GM19438 (cell line): ENCODE measurements around the gene OR6N1.

Experiments used
- ATAC-seq: cut with Tn5 transposase; IDR thresholded peaks from one replicate; pipeline ENCODE4 v1.9.1; 2021; ENCODE audit warnings: low read depth; ENCODE audit not compliant: unreplicated experiment

Gene OR6N1

DNA sequence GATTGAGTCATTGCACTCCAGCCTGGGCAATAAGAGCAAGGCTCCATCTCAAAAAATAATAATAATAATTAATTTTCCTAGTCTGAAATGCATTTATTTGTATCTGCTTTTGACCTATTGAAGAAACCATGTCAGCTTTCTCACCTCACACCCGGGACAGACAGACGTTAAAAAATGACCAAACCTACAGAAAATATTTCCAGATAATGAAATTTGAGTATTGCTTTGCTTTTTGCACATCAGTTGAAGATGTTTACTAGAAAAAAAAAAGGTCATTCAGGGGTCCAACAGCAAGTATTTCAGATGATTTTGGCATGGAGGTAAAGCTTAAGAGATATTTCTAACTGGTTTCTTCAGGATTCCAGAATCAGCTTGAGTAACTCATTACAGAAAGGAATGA, 17.6 kb downstream of the OR6N1 start, which contains the start of gene OR6K6:
TSS of gene OR6K6 (plus strand) at position 301 of the 400 bp plus-strand sequence. CDS start 168 bp downstream, outside the sequence.
- no peak for ATAC-seq

DNA sequence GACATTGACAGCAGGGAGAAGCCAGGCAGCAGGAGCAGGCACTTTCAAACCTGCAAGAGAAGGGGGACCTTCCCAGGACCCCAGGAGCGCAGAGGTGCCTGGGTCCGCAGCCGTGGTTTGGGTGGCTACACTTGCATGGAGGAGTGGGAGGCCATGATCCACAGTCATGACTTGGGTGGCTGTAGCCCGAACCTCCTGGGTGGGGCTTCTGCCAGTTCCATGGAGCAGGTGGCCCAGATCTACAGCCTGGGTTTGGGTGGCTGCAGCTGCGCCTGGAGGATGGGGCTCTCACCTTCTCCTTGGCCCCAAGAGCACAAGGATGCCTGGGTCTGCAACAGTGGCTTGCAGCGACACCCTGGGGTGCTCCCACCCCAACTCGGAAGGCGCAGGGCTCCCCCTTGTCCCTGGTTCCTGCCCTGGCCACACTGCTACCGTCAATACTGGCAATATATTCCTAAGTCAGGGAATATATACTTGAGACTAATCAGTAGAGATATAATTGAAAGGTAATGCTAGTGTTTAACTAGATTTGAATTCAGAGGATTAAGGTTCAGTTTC, 19.8 kb downstream of the OR6N1 start:
- no peak for ATAC-seq

- no peak for ATAC-seq
Measured at GRCh38 chr1:158735848-158736247, 36.1 kb downstream of the OR6N1 start.

GRCh38 chr1:158732524-158732923, 39.5 kb downstream of the OR6N1 start:
- no peak for ATAC-seq

- ATAC-seq: no peak
Measured at GRCh38 chr1:158731707-158732106, 40.3 kb downstream of the OR6N1 start.

GRCh38 chr1:158730453-158730852, 41.5 kb downstream of the OR6N1 start:
- no peak for ATAC-seq

DNA sequence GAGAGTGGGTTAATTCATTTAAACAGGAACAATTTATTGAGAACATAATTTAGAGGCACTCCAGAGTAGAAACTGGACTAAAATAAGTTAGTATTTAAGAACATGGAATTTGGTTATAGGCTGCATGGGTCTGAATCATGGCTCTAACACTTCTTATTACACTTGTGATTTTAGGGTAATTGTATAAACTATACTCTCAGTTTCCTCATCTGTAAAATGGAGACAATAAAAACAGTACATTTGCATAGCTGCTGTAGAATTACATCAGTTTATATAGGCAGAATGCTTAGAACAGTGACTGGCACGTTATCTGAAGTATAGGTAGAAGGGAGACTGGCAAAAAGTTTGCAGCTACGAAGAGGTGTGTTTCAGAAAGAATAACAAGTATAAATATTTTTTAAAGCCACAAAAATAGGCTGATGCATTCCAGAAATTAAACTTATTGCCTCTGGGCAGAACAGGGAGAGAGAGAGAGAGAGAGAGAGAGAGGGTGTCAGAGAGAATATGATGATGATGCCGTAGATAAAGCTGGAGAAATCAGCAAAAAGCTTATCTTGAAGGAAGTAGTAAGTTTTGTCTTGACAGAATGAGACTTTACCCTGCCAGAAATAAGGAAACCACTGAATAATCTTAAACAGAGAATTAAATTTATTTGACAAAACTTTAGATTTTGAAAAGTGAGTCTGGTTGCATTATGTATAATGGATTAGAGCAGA, 43.3 kb downstream of the OR6N1 start:
- ATAC-seq: no peak

DNA sequence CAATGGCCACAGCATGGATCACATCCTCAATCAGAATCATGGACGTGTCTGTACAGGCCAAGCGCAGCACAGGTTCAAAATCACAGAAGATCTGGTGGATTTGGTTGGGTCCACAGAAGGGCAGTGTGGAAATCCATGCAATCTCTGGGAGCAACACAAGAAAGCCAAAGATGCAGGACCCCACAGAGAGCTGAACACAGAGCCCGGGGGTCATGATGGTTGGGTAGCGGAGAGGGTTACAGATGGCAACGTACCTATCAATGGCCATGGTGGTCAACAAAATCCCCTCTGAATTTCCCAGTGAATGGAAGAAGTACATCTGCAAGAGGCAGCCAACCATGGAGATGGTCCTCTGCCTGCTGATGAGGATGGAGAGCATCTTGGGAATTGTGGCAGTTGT, 47.6 kb downstream of the OR6N1 start:
- ATAC-seq: no peak

DNA sequence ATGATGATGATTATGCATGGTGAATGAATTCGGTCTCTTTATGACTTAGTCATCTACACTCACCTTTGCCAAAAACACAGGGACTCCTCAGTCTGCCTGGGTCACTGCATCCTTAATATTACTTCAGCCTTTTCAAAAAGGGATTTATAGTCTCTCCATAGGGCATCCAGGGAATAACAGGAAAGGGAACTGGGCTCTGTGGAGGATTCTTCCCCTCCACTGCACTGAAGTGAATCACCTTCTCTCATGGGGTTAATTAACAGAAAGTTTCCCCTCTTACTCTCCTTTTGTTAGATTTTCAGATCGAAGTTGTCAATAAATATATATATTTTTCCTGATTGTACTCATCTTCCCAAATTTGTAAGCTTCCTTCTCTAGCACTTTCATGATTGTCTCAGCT, 51.4 kb downstream of the OR6N1 start, which contains the start of gene OR6K3:
TSS of gene OR6K3 (minus strand) at position 101 of the 400 bp plus-strand sequence. CDS start 2,605 bp downstream, outside the sequence.
- no peak for ATAC-seq

DNA sequence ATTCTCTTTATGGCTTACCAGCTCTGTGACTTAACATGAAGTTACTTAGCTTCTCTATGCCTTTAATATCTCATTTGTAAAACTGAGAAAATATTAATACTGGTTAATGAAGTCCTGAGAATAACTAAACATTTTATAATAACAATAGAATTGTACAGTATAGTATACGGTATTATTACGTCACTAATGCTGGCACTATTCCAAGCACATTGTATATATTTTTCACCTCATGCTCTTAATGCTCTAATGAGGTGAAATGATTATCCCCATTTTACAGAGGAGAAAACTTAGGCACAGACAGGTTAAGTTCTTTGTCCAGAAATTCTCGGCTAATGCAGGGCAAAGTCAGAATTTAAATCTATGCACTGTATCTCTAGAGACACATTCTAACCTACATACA, 52.3 kb downstream of the OR6N1 start:
- no peak for ATAC-seq

DNA sequence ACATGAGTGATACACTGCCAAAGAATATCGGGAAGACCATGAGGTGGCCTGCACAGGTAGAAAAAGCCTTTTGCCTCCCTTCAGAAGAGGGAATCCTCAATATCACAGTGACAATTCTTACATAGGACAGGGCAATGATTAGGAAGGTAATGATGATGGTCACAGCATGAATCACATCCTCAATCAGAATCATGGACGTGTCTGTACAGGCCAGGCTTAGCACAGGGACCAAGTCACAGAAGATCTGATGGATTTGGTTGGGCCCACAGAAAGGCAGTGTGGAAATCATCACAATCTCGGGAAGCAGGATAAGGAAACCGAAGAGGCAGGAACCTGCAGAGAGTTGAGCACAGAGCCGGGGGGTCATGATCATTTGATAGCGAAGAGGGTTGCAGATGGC, 54.7 kb downstream of the OR6N1 start:
- ATAC-seq: no peak

DNA sequence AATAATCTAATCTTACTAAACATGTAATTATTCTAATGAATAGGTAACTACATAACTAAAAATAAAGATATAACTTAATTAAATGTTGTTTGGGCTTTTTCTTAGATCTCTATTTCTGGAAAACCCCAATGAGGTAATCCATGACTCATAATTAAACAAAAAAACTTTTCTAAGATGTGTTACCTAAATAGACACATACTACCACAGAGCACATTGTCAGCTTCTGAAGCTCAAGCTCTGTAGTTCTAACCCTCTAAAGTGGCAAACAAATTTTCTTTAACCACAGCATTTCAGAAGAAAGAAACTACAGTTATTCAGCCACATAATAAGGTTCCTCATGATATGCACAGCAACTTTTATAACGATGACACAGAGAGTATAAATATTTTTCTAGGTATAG, 55.7 kb downstream of the OR6N1 start:
- ATAC-seq: no peak

GRCh38 chr1:158714754-158715153, 57.2 kb downstream of the OR6N1 start:
- ATAC-seq: no peak
